ENCODE measurements around the gene MTUS2. TPM values are rescaled to one million over a fixed set of nuclear protein-coding genes. Genes with fewer than 3 reads are reported as not detected.

MTUS2 gene
- total RNA-seq, 4 donors from 2014 or later = 0.20 to 1.6 (median 0.25) TPM; not detected in 1

DNA sequence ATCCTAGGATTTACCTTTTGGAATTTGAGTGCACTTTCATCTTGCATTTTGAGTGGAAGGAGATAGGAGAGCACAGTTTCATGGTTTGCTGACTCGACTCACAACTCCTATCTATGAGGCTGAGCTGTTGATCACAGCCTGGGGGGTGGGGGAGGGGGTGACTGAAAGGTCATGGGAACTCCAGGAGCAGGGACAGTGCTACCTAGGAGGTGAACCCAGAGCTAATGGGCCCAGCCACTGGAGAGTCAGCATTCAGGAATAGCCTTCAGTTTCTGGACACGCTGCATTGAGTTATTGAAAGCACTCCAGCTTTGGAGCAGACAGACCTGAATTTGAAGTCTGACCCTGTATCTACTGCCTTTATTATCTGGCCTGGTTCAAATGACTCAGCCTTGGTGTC is 435.4 kb downstream of the MTUS2 start:
- Histone ChIP-seq H3K4me3 (no peak overlapping the region), H3K9me3 (no peaks in the 10 kb centered on the region), H3K4me1 (no peaks in the 10 kb centered on the region), H3K27me3 (no peaks in the 10 kb centered on the region), H3K27ac (no peak overlapping the region), H3K36me3 (no peaks in the 10 kb centered on the region)
- in situ Hi-C loops (cut with MboI; ENCODE audit: low sequenced_read_pairs in 4 of 4) (no loop called here), intact Hi-C loops (cut with DNase I; ENCODE audit: low total_unique reads) (no loop called here)
- ATAC-seq (no peak), DNase-seq (no peak)
- TF ChIP-seq, protein P1, sequence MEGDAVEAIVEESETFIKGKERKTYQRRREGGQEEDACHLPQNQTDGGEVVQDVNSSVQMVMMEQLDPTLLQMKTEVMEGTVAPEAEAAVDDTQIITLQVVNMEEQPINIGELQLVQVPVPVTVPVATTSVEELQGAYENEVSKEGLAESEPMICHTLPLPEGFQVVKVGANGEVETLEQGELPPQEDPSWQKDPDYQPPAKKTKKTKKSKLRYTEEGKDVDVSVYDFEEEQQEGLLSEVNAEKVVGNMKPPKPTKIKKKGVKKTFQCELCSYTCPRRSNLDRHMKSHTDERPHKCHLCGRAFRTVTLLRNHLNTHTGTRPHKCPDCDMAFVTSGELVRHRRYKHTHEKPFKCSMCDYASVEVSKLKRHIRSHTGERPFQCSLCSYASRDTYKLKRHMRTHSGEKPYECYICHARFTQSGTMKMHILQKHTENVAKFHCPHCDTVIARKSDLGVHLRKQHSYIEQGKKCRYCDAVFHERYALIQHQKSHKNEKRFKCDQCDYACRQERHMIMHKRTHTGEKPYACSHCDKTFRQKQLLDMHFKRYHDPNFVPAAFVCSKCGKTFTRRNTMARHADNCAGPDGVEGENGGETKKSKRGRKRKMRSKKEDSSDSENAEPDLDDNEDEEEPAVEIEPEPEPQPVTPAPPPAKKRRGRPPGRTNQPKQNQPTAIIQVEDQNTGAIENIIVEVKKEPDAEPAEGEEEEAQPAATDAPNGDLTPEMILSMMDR (IDR thresholded peaks at IDR 0.05 in 4 of 5, conservative IDR thresholded peaks at IDR 0.05 in 1 of 5) = no peak
- no peak for TF ChIP-seq POLR2A (IDR thresholded peaks at IDR 0.05)

DNA sequence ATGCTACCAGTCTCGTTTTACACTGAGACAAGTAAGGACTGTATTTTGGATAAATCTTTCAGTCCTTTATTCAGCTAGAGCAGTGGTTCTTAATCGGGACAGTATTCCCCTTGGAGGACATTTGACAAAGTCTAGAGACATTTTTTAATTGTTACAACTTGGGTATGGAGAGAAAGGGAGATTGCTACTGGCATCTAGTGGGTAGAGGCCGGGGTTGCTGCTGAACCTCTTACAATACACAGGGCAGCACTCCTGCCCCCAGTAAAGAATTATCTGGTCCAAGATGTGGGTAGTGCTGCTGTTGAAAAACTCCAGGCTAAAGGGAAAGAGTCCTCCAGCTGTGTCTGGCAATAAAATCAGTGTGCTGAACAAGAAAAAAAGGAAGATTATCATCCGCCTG is 440.5 kb downstream of the MTUS2 start:
- DNase-seq = no peak
- Histone ChIP-seq H3K36me3 (no peaks in the 10 kb centered on the region), H3K27me3 (no peaks in the 10 kb centered on the region), H3K9me3 (no peaks in the 10 kb centered on the region), H3K4me3 (no peak overlapping the region), H3K27ac (no peak overlapping the region), H3K4me1 (no peaks in the 10 kb centered on the region)
- ATAC-seq = no peak
- intact Hi-C loops (cut with DNase I; ENCODE audit: low total_unique reads) = no loop called here
- TF ChIP-seq, protein P1 (IDR thresholded peaks at IDR 0.05 in 4 of 5, conservative IDR thresholded peaks at IDR 0.05 in 1 of 5) = no peak
- no peak for TF ChIP-seq POLR2A (IDR thresholded peaks at IDR 0.05)
- in situ Hi-C loops (cut with MboI; ENCODE audit: low sequenced_read_pairs in 4 of 4) = no loop called here

DNA sequence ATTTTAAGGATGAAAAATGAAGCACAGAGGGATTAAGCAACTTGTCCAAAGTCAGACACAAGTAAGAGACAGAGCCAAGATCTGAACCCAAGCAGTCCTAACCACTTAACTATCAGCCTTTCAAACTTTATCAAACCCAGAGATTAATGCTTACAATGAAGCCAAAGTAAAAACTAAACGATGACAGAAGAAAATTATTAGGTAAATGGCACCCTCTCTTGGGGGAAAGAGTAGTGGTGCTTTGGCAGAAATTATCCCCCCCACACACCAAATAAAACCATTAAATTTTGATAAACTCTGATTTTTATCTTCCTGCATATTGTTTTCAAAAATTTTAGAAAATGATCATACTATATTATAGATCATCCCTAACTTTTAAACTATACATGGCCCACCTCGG is 446.1 kb downstream of the MTUS2 start:
- no peak overlapping the region for H3K4me3 ChIP-seq
- ATAC-seq (no peak), DNase-seq (no peak)
- TF ChIP-seq, protein P1 (IDR thresholded peaks at IDR 0.05 in 4 of 5, conservative IDR thresholded peaks at IDR 0.05 in 1 of 5) = no peak
- TF ChIP-seq POLR2A (IDR thresholded peaks at IDR 0.05) = no peak
- intact Hi-C loops (cut with DNase I; ENCODE audit: low total_unique reads) = no loop called here
- H3K9me3 ChIP-seq = no peaks in the 10 kb centered on the region
- H3K27ac ChIP-seq = no peak overlapping the region
- H3K4me1 ChIP-seq = no peaks in the 10 kb centered on the region
- H3K36me3 ChIP-seq = no peaks in the 10 kb centered on the region
- in situ Hi-C loops (cut with MboI; ENCODE audit: low sequenced_read_pairs in 4 of 4) = no loop called here
- H3K27me3 ChIP-seq = no peaks in the 10 kb centered on the region

DNA sequence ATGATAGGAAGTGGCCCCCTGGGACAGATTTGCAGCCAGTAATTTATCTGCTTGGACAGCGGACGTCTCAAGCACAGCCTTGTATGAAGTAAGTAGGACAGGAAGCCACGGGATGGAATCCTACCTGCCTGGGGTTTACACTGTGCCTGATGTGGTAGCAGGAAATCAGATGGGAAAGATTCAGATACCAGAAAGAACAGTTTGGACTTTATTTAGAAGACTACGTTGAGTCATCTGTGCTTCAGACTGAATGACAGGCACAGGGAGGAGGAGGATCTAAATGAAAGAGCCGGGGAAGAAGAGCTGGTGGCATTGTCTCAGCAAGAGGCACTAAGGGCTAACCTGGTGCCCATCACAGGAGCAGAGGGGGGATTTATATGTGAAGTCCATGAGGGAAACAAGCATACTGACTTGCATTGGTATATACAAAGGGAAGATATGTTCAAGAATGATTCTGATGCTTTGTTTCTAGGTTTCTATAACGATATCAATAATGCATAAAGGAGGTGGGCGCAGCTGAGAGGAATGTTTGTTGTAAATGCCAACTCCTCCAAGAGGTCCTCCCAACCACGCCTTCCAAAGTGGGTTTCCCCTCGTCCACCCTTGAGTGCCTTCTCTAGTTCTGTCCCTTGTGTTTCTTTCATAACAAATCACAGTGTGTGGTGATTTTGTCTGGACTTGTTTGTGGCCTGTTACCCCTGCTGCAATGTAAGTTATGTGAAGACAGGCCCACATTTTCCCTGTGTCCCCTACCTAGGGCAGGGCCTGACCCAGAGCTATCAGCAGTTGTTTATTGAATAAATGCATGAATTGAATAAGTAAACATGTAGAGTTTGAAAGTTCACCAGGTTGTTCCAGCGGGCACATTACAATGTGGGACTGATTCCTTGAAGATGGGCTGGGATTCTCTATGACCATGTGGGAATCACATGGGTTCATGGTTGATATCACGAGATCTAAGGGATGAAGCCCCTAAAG is 446.9 kb downstream of the MTUS2 start:
- Histone ChIP-seq H3K36me3 (no peaks in the 10 kb centered on the region), H3K27me3 (no peaks in the 10 kb centered on the region), H3K27ac (no peak overlapping the region), H3K4me3 (no peak overlapping the region), H3K4me1 (no peaks in the 10 kb centered on the region), H3K9me3 (no peaks in the 10 kb centered on the region)
- intact Hi-C loops (cut with DNase I; ENCODE audit: low total_unique reads) (no loop called here), in situ Hi-C loops (cut with MboI; ENCODE audit: low sequenced_read_pairs in 4 of 4) (no loop called here)
- no peak for DNase-seq
- TF ChIP-seq POLR2A (IDR thresholded peaks at IDR 0.05) = no peak
- TF ChIP-seq, protein P1 (IDR thresholded peaks at IDR 0.05 in 4 of 5, conservative IDR thresholded peaks at IDR 0.05 in 1 of 5) = no peak
- ATAC-seq = no peak

Measured in gastrocnemius medialis (tissue), 4 donors.